DMS153 treated with DMSO at 0.1 percent for 48 hours (cell line): ENCODE data around the gene NDUFB2.
"Not testable (repeated sequence)": the region's sequence is repeated elsewhere in the genome, so short reads cannot be mapped to it uniquely, and the experiment has no call there.

Experiments
- DNase-seq: peaks from one replicate; lab custom pipeline; 2025; ENCODE audit not compliant: unreplicated experiment; lab: John Stamatoyannopoulos, UW

The NDUFB2 gene

DNA sequence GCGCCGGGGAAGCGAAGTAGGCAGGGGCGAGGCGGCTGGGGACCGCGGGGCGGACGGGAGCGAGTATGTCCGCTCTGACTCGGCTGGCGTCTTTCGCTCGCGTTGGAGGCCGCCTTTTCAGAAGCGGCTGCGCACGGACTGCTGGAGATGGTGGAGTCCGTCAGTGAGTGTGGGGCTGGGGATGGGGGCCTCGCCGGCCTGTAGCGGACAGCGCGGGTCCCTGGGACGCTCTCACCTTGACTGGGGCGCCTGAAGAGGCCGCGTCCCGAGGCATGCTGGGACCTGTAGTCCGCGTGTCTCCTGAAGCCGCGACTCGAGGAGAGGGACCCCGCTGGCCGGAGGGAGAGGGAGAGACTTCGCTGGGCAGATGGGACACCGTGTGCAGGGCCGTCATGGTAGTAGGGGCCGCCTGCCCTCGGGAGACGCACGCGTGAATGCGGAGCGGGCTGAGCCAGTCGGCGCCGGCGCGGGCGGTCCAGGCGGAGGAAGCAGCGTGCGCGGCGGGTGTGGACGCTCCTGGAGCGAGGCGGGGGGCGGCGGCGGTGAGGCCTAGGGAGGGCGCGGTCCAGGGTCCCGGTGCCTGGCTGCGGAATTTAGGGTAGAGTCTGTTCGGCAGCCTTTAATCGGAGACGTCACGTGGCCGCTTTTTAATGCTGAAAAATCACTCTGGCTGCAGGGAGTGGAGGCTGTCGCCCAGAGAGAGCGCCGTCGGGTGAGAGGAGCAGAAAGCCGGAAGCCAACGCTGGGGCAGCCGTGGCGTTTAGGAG, at the start of gene NDUFB2:
Gene NDUFB2, plus strand, starts transcription at position 29 of the 767 bp plus-strand sequence. Its CDS starts 37 bp downstream, at position 66.
- peak; percentile 86 for DNase-seq

DNA sequence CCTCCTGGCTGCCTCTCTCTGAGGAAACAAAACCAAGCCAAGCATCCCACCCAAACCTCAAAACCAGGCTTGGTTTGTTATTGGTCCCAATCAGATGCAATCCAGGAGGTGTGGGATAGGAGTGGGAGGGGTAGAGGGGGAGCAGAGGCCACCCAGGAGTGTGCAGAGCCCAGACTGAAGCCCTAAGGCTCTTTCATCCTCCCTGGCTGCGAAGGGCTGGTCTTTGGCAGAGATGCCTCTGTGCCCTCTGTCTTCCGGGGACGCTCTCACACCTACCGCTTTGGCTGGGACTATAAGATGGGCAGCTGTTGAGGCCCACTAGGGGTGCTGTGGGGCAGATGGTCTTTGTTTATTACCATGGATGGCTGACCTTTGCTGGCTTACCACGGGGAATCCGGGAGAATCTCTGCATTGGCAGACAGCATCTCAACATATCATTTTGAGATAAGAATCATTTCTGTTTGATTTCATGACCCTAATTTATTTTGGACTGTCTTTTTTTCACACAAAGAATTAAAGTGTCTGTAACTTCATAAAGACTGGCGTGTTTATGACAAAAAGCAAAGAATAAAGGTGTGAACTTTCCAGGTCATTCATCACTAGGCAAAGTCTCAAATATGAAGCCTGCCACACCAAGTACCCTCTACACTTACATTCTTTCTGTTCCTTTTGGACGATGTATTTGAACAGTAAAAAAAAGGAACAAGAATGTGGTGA, 49.4 kb upstream of the NDUFB2 start:
- DNase-seq = peak; percentile 72

DNA sequence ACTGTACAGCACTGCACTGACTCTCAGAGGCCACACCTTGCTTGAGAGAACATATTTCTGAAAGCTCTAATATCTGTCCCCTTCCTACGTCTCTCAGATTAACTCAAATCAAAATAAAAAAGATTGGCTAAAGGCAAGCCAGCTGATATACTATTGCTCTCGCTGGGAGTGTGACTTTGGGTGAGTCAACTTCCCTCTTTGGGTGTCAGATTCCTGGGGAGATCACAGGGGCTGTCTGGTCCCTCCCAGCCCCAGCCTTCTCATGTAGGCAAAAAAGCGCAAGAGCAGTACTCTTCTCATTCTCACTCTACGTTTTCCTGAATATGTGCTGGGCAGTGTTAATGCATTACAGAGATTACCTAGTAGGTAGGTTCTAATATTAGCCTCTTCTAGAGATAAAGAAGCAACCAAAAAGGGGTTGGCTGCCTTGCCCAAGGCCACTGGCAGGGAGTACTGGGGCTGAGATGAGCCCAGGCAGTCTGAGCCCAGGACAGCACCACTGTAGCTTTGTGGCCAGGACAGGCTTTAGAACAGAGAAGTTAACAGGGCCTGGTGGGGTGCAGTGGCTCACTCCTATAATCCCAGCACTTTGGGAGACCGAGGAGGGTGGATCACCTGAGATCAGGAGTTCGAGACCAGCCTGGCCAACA, 46.8 kb upstream of the NDUFB2 start:
- DNase-seq = no peak

DNA sequence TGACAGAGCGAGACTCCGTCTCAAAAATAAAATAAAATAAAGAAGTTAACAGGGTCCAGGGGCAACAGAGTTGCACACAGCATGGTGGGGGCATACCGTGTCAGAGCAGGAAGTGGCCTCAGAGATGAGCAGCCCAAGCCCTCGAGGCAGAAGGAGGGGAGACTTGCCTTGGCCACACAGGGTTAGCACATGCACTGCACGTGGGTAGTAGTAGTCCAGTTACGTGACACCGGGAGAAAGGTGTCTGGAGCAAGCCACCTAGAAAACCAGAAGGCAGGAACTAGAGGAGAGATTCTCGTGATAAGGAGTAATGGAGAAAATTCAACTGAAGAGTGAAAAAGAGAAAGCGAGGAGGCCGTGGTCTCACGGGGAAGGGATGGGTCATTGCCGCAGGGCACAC, 46.1 kb upstream of the NDUFB2 start:
- no peak for DNase-seq

DNA sequence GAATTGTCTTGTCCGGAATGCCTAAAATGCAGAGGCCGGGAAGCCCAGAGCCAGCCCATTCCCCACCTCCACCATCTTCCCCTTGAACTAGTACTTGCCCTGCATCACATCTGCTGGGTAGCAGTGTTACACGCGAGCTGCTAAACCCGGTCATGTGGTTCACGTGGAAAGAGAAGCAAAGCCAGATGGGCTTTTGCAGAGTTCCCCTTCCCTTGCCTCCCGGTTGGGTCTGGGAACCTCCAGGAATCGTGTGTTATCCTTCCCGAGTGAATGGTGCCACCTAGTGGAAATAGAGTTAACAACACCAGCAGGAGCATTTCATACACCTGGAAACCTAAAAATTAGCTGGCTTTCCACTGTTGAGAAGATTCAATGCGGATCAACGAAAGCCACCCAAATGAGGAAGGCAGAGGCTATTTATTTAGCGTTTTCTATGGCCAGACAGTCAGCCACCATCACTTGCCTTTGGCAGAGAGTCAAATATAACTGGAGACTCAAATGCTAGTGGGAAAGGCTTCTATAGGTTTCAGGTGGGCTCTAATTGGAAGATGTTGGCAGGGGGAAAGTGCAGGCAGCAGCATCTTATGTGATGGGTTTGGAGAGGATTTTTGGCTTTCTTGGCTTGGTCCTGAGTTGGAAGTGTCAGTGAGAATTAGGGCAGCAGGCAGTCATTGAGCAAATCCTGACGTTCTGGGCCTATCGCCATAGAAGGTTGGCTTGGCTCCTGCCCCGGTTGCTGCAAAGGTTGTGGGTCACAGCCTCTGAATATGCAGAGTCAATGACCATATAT, 43.0 kb upstream of the NDUFB2 start:
- peak; percentile 60 for DNase-seq

DNA sequence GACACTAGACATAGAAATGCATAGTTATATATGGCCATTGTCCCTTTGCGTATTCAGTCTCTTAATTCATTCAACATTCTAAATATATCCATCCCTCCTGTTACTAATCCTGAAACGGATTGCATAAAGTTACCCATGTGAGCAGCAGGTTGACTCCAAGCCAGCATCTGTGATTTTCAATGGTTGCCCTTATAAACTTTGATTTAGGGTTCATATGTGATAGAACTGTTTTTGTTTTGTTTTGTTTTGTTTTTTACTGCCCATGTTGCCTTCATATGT, 42.5 kb upstream of the NDUFB2 start:
- DNase-seq = no peak

DNA sequence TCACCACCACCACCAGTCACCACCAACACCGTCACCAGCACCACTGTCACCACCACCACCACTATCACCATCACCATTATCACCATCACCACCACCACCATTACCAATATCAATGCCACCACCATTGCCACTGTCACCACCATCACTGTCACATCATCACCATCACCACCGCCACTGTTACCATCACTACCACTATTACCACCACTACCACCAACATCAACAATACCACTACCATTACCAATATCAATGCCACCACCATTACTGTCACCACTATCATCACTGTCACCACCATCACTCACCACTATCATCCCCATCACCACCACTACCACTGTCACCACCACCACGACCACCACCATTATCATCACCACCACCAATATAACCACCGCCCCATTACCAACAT, 41.8 kb upstream of the NDUFB2 start:
- no peak for DNase-seq

DNA sequence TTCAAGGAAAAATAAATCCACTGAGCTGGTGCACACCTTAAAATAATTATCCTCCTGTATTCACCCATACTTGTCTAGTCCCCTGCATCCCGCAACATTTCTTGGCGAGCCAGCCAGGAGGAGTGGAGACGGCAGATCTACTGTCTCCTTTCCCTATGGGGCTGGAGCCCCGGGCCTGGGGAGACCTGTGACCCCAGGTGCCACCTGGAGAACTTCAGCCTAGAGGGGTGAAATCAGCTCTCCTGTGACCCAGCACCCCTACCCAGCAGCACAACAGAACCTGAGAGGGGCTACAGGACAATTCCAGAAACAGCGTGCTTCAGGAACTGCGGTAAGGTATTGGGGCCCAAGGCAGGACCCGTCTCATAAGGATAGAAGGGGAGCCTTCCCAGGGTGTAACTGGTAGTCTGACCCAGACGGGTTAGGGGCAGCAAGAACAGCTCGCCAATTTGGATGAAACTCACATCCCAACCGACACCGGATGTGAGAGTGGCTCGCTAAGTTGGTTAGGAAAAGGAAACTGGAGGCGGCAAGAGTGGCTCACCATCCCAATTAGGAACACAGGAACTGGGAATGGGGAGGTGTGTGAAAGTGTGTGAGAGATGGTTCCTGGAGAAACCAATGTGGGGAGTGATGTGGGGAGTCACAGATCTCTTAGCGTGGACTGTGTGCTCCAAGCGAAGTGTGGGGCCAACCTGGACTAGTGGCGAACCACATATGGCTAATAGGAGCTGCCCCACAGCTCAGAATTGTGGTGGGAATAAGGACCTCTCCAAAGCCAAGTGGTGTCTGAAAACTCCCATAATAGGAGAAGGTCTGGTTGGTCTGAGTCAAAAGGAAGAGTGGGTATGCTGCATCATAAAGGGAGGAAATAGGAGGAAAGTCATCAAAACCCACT, 40.7 kb upstream of the NDUFB2 start:
- no peak for DNase-seq

DNA sequence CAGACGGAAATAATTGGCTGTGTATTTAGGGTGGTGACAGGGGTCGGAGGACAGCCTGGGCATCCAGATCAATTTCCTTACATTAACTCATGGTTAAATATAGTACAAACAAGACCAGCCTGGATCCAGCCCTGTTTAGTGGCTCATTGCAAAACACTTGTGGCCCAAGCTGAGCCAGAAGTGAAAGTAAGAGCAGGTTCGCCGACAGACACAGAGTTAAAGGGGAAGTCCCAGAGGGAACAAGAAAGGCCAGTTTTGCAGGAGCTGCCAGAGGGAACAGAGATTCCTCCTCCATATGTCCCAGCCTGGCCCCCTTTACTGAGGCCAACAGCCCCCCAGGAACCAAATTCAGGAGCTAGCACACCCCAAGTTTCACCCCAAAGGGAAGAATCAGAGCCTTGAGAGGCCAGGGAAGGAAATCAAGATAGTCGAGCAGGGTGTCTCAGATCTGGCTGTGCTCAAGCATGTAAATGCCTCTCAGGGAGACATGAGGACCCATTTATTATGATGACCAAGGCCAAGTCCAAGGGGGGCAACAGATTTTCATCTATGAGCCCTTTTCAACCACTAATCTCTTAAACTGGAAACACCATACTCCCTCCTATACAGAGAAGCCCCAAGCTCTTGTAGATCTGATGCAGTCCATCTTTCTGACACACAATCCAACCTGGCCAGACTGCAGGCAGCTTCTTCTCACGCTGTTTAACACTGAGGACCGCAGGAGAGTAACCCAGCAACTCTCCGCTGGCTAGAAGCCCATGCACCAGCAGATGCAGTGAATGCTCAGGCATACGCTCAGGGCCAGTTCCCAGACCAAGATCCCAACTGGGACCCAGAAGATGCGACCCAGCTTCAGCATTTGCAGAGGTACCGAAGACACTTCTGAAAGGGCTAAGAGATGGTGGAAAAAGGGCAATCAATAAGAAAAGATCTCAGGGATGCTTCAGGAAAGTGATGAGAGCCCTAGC, 39.7 kb upstream of the NDUFB2 start:
- peak; percentile 11 for DNase-seq

DNA sequence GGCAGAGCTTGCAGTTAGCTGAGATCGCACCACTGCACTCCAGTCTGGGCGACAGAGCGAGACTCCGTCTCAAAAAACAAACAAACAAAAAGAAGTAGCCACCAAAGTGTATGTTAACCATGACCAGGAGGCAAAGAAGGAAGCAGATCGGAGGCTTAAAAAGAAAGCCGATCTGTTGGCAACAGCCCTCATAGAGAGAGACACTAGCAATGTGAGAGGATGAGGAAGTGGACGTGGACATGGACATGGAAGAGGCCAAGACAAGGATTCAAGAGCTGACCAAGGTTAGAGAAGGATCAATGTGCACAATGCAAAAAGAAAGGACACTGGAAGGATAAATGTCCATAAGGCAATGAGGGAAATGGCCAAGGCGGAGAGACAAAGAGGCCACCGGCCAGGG, 38.6 kb upstream of the NDUFB2 start:
- DNase-seq = no peak

DNA sequence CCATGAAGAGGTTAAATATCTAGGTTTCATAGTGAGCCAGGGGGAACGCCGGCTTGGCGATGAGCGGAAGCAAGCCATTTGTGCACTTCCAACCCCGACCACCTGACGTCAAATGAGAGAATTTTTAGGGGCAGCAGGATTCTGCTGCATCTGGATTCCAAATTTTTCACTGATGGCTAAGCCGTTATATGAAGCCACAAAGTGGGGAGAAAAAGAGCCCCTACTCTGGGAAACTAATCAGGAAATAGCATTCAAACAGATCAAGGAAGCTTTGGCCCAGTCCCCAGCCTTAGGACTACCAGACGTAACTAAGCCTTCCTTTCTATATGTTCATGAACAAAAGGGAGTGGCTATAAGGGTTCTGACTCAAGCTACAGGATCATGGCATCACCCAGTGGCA, 36.7 kb upstream of the NDUFB2 start:
- DNase-seq = no peak

DNA sequence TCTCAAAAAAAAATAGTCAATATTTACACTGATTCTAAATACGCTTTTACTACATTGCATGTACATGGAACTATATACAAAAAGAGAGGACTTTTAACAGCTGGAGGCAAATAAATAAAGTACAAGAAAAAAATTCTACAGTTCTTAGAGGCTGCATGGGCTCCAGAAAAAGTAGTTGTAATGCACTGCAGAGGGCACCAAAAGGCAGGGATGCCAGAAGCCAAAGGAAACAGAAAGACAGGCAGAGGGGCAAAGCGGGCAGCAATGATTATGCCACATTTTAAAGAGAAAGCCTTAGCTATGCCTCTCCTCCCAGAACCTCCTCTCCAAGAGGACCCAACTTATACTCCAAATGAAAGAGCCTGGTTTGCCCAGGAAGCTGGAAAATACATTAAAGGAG, 35.4 kb upstream of the NDUFB2 start:
- no peak for DNase-seq

DNA sequence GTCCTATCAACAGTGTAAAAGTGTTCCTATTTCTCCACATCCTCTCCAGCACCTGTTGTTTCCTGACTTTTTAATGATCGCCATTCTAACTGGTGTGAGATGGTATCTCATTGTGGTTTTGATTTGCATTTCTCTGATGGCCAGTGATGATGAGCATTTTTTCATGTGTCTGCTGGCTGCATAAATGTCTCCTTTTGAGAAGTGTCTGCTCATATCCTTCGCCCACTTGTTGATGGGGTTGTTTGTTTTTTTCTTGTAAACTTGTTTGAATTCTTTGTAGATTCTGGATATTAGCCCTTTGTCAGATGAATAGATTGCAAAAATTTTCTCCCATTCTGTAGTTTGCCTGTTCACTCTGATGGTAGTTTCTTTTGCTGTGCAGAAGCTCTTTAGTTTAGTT, 33.6 kb upstream of the NDUFB2 start:
- DNase-seq = not testable (repeated sequence)

DNA sequence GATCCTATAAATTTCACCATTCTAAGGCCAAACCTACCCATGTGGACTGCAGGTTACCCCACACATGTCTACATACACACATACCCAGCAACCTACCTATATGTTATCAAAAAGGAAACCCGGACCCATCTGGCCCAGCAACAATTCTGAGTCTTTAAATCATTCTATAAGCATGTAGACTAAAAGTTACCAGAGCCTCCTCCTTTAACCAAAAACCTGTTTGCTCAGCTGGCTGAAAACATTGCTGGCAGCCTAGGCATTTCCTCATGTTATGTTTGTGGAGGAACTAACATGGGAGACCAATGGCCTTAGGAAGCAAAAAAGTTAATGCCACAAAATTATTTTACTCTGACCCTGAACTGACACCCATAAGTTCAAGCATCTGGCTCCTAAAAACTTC, 29.0 kb upstream of the NDUFB2 start:
- no peak for DNase-seq

DNA sequence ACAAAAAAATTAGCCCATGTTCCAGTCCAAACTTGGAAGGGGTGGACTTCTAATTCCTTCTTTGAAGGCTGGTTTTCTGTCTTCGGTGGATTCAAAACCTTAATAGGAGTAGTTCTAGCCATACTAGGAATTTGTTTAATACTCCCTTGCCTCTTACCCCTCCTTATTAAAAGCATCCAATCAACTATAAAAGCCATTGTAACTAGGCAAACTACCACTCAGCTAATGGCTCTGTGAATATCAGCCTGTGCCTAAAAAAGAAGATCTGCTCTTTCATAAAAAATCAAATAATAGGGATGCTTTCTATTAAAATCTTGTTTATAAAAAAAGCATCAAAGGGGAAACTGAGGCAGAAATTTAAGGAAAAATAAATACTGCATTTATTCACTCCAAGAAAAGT, 27.9 kb upstream of the NDUFB2 start:
- DNase-seq = no peak

DNA sequence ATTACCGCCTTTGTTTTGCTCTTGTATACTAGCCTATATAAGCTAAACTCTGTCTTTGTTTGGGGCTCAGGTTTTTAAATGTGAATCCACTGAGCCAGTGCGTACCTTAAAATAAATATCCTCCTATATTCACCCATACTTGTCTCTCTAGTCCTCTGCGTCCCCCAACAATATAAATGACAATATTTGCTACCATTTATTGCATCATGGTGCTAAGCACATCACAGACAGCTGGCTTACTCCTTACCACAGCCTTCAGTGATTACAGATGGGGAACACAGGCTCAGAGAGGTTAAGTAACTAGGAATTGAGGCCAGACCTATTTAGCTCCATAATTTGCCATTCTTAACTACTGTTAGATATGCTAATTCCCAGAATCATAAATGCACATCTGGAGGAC, 27.2 kb upstream of the NDUFB2 start:
- DNase-seq = no peak

DNA sequence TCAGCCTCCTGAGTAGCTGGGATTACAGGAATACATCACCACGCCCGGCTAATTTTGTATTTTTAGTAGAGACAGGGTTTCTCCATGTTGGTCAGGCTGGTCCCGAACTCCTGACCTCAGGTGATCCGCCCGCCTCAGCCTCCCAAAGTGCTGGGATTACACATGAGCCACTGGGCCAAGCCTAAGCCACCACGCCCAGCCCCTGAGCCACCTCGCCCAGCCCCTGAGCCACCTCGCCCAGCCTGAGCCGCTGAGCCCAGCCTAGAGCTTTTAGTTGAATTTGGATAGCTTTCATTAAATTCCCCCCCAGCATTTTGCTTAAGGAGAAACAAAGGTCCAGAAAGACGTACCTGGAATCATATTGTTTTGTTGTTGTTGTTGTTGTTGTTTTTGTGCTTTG, 26.6 kb upstream of the NDUFB2 start:
- not testable (repeated sequence) for DNase-seq

DNA sequence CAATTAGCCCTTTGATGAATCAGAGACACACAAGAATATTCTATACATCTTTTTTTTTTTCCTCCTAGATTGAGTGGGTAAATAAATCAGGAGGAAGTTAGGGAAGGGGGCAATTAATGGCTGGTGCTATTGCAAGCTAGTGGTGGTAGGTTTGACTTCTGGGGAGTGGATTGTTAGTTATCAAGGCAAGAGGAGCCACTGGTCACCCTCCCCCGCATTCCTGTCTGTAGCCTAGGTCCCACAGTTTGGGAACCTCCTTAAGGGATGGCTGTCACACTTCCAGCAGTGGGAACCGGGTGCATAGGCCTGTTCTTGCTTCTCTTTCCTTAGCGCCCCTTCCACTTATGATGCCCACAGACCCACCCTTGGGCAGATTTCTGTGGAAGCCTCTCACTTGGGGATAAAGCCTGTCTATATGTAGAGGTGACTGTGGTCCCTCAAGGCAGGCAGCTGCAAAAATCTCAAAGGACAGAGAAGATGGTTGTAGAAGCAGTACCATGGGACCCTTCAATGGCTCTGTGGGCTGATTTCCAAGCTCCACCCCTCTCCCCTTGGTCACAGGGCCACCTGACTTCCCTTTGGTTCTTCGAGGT, 26.1 kb upstream of the NDUFB2 start:
- DNase-seq = no peak

DNA sequence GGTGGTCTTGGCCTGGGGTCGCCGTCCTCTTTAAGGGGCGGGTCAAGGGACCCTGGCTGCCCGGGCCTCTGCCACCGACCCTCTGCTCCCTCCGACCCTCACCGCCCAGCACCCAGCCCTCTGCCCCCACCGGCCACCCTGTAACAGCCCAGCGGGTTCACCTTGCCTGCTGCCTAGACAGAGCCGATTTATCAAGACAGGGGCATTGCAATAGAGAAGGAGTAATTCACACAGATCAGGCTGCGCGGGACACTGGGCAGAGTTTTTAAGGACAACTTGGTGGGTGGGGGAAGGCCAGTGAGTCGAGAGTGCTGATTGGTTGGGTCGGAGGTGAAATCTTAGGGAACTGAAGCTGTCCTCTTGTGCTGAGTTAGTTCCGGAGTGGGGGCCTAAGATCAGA, 24.5 kb upstream of the NDUFB2 start:
- DNase-seq = no peak
